Esophagus squamous epithelium (tissue), 5 donors: ENCODE results near the gene TOMM40. TPM values are rescaled to one million over a fixed set of nuclear protein-coding genes. Genes with fewer than 3 reads are reported as not detected.

Experiments used
- DNase-seq: peaks from one replicate; lab custom pipeline; 2025; lab: John Stamatoyannopoulos, UW
- H3K27ac ChIP-seq, 4 donors: fragments of 200-600 bp; sonication (generic); one replicate each; pipeline ENCODE4 v1.5.1; 2016 to 2019; ENCODE audit warnings: mild to moderate bottlenecking in 1 of 4
- H3K27me3 ChIP-seq, 4 donors: fragments of 200-600 bp; sonication (generic); 1 replicate in 3 of 4; 2 replicates in 1 of 4; pipeline versions ENCODE4 v1.5.1 to v1.6.0; 2017 to 2021; ENCODE audit warnings: antibody characterized with exemption in 1 of 4
- H3K36me3 ChIP-seq, 3 donors: fragments of 200-600 bp; sonication (generic); one replicate each; pipeline ENCODE4 v1.5.1; 2016 to 2019
- H3K4me1 ChIP-seq, 3 donors: fragments of 200-600 bp; sonication (generic); one replicate each; pipeline ENCODE4 v1.5.1; 2017 to 2019
- H3K4me3 ChIP-seq, 4 donors: fragments of 200-600 bp; sonication (generic); 1 replicate in 3 of 4; 2 replicates in 1 of 4; pipeline ENCODE4 v1.5.1; 2016 to 2019; ENCODE audit warnings: mild to moderate bottlenecking in 2 of 4, moderate library complexity in 1 of 4
- H3K9me3 ChIP-seq, 3 donors: fragments of 200-600 bp; sonication (generic); one replicate each; pipeline ENCODE4 v1.5.1; 2016 to 2019
- CTCF ChIP-seq, 6 experiments: fragments of 450-650 bp in 4 of 6; fragments of 200-600 bp in 2 of 6; sonication (generic) in 2 of 6; IDR thresholded peaks; one replicate each; pipeline ENCODE4 v1.5.1; 2016 to 2019; ENCODE audit warnings: antibody characterized with exemption in 6 of 6, mild to moderate bottlenecking in 4 of 6, moderate library complexity in 4 of 6
- POLR2A ChIP-seq, 4 donors: fragments of 450-650 bp; IDR thresholded peaks; one replicate each; pipeline ENCODE4 v1.6.1; 2017; ENCODE audit warnings: antibody characterized with exemption in 4 of 4, mild to moderate bottlenecking in 4 of 4, moderate library complexity in 3 of 4
- WGBS, 2 donors: methylation state at CpG; one replicate each; pipeline ENCODE4 v1.1.5; 2018; 5-methylcytosine and 5-hydroxymethylcytosine counted together
- intact Hi-C: fragments of 100-400 bp; cut with DNase I; formaldehyde crosslinking; loops from one replicate; pipeline ENCODE4 v1.15.0; 2022
- total RNA-seq, 4 donors: library from RNA; depleted of rRNA; stranded (reverse); fragments of >200 nt; gene quantifications; one replicate each; pipeline ENCODE4 v1.1.0, GENCODE V29; 2016
- donor health status: DM: yes; HTN: yes; CAD: no.

Gene TOMM40
- total RNA-seq, 4 donors from 2014 or later = 64.7 to 142 (median 79.0) TPM

- intact Hi-C loops = no loop called here
- Histone ChIP-seq H3K36me3 (peaks cover 31 to 100% (median 71%) of the 10 kb centered on the region in 3 donors), H3K27me3 (no peaks in the 10 kb centered on the region), H3K9me3 (no peaks in the 10 kb centered on the region), H3K4me1 (peaks cover 0 to 8% (median 0%) of the 10 kb centered on the region in 3 donors), H3K4me3 (no peak overlapping the region), H3K27ac (no peak overlapping the region)
- WGBS, 2 donors = 80 to 81% methylated on average over 6 to 7 of the region's 8 CpGs
- DNase-seq = no peak
- no peak for TF ChIP-seq POLR2A (IDR thresholded peaks at IDR 0.05)
- TF ChIP-seq CTCF (IDR thresholded peaks at IDR 0.05) = no peak
Measured at GRCh38 chr19:44897835-44898234, 6.8 kb downstream of the TOMM40 start.

- H3K27ac ChIP-seq = no peak overlapping the region
- TF ChIP-seq CTCF (IDR thresholded peaks at IDR 0.05) (no peak), POLR2A (IDR thresholded peaks at IDR 0.05) (no peak)
- peaks cover 0 to 12% (median 3%) of the 10 kb centered on the region in 4 donors for H3K27me3 ChIP-seq
- peaks cover 8 to 22% (median 13%) of the 10 kb centered on the region in 3 donors for H3K4me1 ChIP-seq
- H3K9me3 ChIP-seq = no peaks in the 10 kb centered on the region
- DNase-seq = no peak
- 80 to 93% methylated on average over 1 to 6 of the region's 19 CpGs for WGBS, 2 donors
- peaks cover 20 to 79% (median 52%) of the 10 kb centered on the region in 3 donors for H3K36me3 ChIP-seq
- intact Hi-C loops = loop anchor here (5.0 kb wide), 1 partner anchor 52 kb away; no protein-coding TSS in a partner anchor
- H3K4me3 ChIP-seq = no peak overlapping the region
Measured at GRCh38 chr19:44900328-44901244, 9.5 kb downstream of the TOMM40 start.

- Histone ChIP-seq H3K27me3 (peaks cover 0 to 34% (median 5%) of the 10 kb centered on the region in 4 donors), H3K4me3 (no peak overlapping the region), H3K4me1 (peaks cover 18 to 34% (median 18%) of the 10 kb centered on the region in 3 donors), H3K27ac (no peak overlapping the region), H3K9me3 (no peaks in the 10 kb centered on the region), H3K36me3 (peaks cover 7 to 53% (median 35%) of the 10 kb centered on the region in 3 donors)
- intact Hi-C loops = loop anchor here (5.0 kb wide), 1 partner anchor 49 kb away; no protein-coding TSS in a partner anchor
- DNase-seq = no peak
- WGBS, 2 donors = 74 to 75% methylated on average over 6 to 8 of the region's 15 CpGs
- TF ChIP-seq CTCF (IDR thresholded peaks at IDR 0.05) (no peak), POLR2A (IDR thresholded peaks at IDR 0.05) (no peak)
Measured at GRCh38 chr19:44903216-44903601, 12.2 kb downstream of the TOMM40 start.

- TF ChIP-seq POLR2A (IDR thresholded peaks at IDR 0.05) (no peak), CTCF (IDR thresholded peaks at IDR 0.05) (peak; percentile 93 to 100 (median 98))
- no peak overlapping the region for H3K27ac ChIP-seq
- intact Hi-C loops = loop anchor here (5.0 kb wide), 1 partner anchor 48 kb away; no protein-coding TSS in a partner anchor
Measured at GRCh38 chr19:44903602-44904425, 12.8 kb downstream of the TOMM40 start.

More at GRCh38 chr19:44903602-44904425, 12.8 kb downstream of the TOMM40 start:
- 15 to 18% methylated on average over 17 of the region's 24 CpGs for WGBS, 2 donors
- no peak for DNase-seq
- Histone ChIP-seq H3K4me1 (peaks cover 18 to 34% (median 18%) of the 10 kb centered on the region in 3 donors), H3K4me3 (no peak overlapping the region), H3K27me3 (peaks cover 0 to 34% (median 5%) of the 10 kb centered on the region in 4 donors), H3K36me3 (peaks cover 7 to 47% (median 30%) of the 10 kb centered on the region in 3 donors), H3K9me3 (no peaks in the 10 kb centered on the region)
